Measurements from ENCODE around the gene PASK.

DNA sequence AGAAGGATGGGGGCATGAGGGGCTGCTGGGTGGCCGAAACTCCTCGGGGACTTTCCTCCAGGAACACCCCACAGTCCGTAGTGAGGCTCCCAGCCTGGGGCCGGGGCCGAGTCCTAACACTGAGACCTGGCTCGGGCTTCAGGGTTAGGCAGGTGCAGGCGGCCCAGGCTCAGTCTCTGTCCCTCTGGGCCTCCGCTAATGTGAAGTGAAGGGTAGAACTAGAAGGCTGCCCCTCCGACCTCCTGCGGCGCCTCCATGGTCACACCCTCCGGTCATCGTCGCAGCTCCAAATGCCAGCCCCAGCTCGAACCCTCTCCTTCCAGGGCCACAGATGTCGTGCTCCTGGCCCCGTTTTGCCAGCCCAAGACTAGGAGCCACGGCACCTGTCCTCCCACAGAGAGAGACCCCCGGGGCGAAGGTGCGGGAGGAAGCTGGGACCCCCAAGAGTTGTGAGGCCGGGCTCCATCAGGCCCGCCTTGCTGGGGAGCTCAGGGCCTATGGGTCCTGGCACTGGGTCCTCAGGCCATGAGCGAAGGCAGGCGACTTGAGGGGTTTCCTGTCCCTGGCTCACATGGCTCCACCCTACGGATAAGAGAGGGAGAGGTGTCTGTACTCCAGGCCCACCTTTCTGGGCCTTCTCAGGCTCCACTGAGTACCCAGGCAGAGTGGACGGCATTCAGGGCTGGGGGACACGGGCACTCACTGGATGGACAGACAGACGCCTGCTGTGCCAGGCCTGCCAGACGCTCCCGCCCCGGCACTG is 40.0 kb upstream of the PASK start:
- TF ChIP-seq, protein P1, sequence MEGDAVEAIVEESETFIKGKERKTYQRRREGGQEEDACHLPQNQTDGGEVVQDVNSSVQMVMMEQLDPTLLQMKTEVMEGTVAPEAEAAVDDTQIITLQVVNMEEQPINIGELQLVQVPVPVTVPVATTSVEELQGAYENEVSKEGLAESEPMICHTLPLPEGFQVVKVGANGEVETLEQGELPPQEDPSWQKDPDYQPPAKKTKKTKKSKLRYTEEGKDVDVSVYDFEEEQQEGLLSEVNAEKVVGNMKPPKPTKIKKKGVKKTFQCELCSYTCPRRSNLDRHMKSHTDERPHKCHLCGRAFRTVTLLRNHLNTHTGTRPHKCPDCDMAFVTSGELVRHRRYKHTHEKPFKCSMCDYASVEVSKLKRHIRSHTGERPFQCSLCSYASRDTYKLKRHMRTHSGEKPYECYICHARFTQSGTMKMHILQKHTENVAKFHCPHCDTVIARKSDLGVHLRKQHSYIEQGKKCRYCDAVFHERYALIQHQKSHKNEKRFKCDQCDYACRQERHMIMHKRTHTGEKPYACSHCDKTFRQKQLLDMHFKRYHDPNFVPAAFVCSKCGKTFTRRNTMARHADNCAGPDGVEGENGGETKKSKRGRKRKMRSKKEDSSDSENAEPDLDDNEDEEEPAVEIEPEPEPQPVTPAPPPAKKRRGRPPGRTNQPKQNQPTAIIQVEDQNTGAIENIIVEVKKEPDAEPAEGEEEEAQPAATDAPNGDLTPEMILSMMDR (IDR thresholded peaks at IDR 0.05), result no peak
- no peak for TF ChIP-seq POLR2AphosphoS5 (IDR thresholded peaks at IDR 0.05)
- TF ChIP-seq POLR2A (IDR thresholded peaks at IDR 0.05), result no peak
- no peak for TF ChIP-seq EP300 (IDR thresholded peaks at IDR 0.05)

Measured in sigmoid colon (tissue), 4 donors.